SK-N-SH (cell line): ENCODE measurements around the gene RASA3.

Experiments
- CHD2 ChIP-seq: fragments of 150-350 bp; IDR thresholded peaks from 2 replicates; pipeline ENCODE4 v1.6.1; 2018; ENCODE audit warnings: low read length; ENCODE audit not compliant: partially characterized antibody
- CTCF ChIP-seq: fragments of 200-600 bp; sonication (generic); IDR thresholded peaks from 2 replicates; pipeline ENCODE4 v1.6.1; 2017; ENCODE audit warnings: antibody characterized with exemption, mild to moderate bottlenecking, moderate library complexity
- EZH2phosphoT487 ChIP-seq: fragments of 200-600 bp; sonication (generic); IDR thresholded peaks from 2 replicates; pipeline ENCODE4 v1.6.1; 2017; ENCODE audit warnings: low read depth, mixed run types, mild to moderate bottlenecking, antibody characterized with exemption, moderate library complexity, borderline replicate concordance
- MAX ChIP-seq: IDR thresholded peaks from 2 replicates; pipeline ENCODE4 v1.4.0; 2012; ENCODE audit warnings: low read depth
- NRF1 ChIP-seq: IDR thresholded peaks from 2 replicates; pipeline ENCODE4 v1.6.1; 2012; ENCODE audit warnings: low read depth, mild to moderate bottlenecking, low read length
- RAD21 ChIP-seq: IDR thresholded peaks from 2 replicates; pipeline ENCODE4 v1.6.1; 2012; ENCODE audit warnings: mild to moderate bottlenecking, low read length
- REST ChIP-seq: IDR thresholded peaks from 2 replicates; pipeline ENCODE4 v1.6.1; 2012; ENCODE audit warnings: mild to moderate bottlenecking, low read depth, low read length, moderate library complexity

GRCh38 chr13:113953561-113953960 is 178.9 kb downstream of the RASA3 start:
- TF ChIP-seq CTCF (no peak), REST (no peak), NRF1 (no peak), EZH2phosphoT487 (no peak), CHD2 (no peak), MAX (no peak), RAD21 (no peak)
